HG02642 (cell line): ENCODE measurements around the gene AFF3.
A peak's percentile ranks its signal among the peaks of the same experiment; 100 is the strongest.
"Not testable (repeated sequence)": the region's sequence is repeated elsewhere in the genome, so short reads cannot be mapped to it uniquely, and the experiment has no call there.

Experiments used
- ATAC-seq: cut with Tn5 transposase; IDR thresholded peaks from one replicate; pipeline ENCODE4 v1.9.1; 2021; ENCODE audit warnings: mild to moderate bottlenecking; ENCODE audit not compliant: unreplicated experiment, poor library complexity

Gene AFF3

DNA sequence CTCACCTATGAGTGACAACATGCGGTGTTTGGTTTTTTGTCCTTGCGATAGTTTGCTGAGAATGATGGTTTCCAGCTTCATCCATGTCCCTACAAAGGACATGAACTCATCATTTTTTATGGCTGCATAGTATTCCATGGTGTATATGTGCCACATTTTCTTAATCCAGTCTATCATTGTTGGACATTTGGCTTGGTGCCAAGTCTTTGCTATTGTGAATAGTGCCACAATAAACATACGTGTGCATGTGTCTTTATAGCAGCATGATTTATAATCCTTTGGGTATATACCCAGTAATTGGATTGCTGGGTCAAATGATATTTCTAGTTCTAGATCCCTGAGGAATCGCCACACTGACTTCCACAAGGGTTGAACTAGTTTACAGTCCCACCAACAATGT, 9.4 kb upstream of the AFF3 start:
- not testable (repeated sequence) for ATAC-seq

DNA sequence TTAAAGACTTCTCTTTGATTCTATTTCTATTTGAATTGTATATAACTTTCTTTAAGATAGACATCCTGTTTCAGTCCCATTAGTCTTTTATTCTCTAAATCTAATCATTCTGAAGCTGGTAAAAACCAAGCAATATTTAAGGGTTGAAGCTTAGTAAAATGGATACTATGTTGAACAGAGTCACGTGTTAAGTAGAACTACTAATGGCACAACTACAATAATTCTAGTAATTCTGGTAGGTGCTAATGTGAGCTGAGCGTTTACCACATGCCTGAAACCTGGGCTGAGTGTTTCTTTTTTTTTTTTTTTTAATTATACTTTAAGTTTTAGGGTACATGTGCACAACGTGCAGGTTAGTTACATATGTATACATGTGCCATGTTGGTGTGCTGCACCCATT, 8.9 kb upstream of the AFF3 start:
- no peak for ATAC-seq

DNA sequence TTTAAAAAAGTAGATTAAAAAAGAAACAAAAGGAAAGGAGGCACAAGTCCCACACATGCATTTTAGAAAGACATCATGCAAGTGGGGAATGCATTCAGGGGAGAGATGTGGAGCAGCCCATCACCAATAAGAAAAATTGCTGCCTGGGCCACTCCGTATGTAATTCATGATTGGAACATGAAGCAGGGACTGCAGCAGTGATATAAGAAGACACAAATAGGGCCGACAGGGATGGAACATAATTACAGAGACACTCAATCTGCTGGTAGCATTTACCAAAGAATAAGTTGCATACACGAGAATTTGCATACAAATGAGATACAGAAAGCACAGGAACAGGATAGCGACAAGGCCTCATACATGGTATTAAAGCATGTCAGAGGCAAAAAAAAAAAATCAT, 6.5 kb upstream of the AFF3 start:
- no peak for ATAC-seq

DNA sequence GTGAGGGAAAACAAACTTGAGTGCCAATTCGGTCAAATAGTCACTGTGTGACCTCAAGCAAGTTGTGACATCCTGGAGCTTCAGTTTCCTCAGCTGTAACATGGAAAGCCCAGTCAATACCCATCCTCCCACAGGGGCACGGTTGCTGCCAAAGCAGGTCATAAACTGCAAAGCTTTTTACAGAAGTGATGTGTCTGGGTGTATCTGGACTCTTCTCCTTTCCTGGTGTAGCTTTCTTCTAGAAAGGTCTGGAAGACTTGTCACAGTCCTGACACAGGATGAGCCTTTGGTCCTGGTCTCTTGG, 4.2 kb upstream of the AFF3 start:
- ATAC-seq, result no peak

DNA sequence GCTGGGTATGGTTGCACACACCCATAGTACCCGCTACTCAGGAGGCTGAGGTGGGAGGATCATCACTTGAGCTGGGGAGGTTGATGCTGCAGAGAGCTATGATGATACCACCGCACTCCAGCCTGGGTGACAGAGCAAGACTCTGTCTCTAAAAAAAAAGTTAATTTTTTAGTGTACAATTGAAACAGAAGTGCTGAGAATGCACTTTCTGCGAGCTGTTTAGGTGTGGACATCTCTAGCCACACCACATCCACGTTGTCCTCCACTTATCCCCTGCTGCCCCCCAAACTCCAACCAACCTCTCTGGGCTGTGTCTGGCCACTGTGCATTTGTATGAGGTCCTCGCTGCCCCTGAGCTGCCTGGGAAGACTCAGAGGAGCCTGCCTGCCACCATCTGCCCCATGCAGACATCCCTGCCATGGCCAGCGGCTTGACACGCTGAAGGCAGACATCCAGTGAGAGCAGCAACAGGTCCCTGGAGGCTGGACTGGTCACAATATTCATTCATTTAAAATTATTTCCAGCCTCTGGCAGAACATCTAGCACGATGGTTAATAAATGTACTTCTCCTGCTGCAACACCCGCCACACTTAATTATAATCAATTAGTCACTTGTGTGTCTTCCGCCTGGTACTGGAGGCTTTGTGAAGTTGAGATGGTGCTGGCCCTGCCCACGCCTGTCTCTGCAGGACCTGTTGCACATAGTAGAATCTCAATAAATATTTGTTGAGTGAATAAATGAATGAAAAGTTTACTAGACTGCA, 3.7 kb upstream of the AFF3 start:
- ATAC-seq, result no peak

DNA sequence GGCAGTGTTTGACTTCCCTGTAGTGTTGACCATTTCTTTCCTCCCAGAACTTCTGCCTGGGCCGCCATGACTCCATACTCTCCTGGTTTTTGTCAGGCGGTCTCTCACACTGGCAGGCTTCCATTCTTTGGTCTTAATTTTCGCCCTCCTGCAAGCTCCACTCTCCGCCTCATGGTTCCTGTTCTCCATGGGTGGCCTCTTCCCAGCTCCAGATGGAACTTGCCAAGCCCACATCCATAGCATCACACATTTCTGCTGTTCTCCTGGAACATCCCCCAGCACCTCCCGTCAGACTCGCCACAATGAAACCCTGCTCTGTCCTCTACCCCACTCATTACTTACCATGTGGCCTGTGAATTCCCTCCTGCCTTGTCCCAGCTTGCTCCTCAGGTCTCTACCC, 896 bp upstream of the AFF3 start:
- no peak for ATAC-seq

DNA sequence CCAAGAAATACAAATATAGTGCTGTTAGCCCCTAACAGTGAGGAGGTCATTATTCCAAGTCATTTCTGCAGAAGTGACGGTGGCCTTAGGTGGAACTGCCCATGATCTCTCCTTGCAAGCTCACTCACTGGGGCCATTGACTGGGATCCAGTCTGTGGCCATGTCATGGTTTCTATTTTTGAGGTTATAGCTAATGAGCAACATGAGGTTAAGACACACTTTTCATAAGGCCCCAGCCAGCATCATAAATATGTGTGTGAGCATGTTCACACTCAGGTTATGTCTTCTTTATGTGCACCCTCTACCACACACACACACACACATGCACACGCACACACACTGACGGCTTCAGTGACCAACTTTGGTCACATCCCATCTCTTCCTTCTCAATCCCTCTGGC, 484 bp downstream of the AFF3 start:
- ATAC-seq, result no peak

DNA sequence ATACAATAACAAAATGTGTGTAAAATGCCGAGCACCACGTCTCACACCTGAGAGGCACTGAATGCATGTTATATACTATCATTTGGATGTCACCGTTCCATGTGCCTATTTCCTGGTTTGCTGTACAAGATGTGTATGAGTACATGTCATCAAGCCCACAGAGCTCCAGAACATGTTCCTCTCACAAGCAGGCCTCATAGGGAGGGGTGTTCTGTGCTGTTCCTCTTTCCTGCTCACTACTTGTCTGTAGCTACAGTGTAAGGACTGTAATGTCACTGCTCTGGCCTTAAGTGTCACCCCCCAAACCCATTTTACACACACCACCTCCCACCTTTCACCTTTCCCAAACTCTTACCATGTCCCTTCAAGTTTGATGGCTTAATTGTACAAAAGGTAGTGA, 1.8 kb downstream of the AFF3 start:
- no peak for ATAC-seq

DNA sequence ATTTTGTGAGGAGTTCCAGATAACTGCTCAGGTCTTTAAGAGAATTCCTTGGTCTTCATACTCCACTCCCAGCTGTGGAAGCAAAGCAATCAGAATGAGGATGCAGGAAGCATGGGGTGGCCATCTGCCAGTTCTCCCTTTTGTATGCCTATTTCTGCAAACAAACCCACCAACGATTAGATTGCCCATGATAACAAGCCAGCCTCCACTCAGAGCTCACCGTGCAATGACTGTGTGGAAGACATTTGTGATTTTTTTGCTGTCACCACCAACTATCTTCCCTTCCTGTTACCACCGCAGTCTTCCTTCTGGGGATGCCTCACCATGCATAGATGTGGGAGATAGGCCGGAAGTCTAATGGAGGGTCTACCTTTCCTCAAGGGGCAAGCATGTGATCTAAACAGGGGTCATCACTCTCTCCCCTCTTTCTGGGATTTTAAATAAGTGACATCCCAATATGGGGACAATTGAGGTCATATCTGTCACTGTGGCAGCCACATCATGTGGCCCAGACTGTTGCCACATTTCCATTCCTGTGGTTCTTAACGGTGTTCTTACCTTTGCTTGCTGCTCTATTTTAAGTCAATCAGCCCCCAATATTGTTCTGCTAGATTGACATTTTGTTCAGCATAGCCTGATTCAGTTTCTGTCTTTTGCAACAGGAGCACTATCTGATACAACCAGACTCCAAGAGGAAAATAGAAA, 4.4 kb downstream of the AFF3 start:
- ATAC-seq, result no peak

DNA sequence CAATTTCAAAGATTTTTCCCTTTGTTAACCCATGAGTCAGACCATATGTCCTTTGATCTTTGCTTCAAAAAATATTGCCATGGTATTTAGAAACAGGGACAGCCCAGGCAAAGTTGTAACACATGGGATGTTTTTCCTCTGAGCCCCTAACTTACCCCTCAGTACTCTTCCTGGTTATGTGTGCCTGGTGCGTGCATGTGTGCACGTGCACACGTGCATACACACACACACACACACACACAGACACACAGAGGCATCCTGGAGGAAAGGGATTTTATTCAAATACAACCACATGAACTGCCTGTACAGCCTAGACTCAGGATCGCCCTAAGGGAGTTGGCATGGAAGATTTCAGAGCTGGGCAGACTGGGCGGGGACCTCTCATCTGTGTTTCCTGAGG, 5.1 kb downstream of the AFF3 start:
- no peak for ATAC-seq

DNA sequence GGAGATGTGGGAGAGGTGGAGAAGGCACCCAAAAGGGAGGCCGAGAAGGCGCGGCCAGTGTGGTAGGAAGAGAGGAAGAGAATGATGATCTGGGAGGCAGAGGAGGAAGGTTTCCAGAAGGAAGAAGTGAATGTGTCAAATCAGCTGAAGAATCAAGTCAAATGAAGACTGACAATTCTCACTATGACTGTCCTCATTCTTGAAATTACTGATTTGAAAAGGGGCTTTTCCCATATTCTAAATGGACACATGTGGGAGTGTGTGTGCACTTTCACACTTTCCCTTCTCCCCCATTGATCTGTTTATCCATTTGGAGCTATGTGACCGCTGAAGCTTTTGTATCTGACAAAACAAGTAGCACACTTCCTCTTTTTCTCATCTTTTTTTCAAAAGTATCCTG, 6.1 kb downstream of the AFF3 start:
- ATAC-seq, result no peak

DNA sequence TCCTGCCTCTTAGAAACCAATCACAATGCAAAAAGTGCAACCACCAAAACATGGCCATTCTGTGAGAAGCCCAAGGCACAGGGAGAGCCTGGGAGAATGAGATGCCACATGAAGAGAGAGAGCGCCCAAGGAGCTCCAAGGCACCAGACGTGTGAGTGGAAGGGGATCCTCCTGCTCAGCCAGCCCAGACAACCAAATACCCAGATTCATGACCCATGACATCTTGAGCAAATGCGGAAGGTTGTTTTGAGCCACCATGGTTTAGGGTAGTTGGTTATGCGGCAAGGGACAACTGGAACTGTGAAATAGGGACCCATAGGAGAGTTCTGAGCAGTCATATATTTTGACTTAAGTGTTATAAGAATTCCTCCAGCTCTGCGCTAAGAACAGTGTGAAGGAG, 7.0 kb downstream of the AFF3 start:
- no peak for ATAC-seq

DNA sequence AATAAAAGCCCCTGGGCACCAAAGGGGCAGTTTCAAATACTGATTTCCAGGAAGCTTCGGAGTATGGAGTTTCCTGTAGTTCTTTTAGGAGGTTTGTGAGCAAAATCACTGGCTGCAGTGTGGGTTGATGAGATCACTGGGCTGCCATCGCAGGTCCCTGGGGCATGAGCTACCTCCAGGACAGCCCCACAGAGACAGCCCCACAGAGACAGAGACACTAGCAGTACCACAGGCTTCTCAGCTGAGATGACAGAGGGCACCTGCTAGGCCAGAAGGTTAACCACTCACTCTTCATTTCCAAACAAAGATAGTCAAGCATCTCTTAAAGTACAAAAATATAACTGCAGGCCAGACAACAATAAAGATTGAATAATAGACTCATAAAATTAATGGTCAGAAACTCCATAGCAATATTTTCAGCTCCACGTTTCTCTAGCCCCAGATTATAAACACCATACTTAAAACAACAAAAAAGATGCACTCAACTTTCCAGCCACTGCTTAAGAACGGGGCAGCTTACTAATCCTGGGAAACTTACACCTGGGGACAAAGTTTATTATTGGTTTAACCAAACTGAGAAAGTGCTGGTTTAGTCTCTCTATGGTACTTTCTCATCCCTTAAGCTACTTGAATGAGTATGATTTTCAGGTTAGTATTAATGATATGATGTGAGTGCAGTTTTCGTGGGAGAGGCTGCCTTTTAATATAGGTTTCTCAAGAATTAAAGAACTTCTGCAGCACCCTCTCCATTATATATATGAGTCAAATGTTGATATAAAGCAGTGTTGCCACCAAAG, 11.6 kb downstream of the AFF3 start:
- no peak for ATAC-seq

DNA sequence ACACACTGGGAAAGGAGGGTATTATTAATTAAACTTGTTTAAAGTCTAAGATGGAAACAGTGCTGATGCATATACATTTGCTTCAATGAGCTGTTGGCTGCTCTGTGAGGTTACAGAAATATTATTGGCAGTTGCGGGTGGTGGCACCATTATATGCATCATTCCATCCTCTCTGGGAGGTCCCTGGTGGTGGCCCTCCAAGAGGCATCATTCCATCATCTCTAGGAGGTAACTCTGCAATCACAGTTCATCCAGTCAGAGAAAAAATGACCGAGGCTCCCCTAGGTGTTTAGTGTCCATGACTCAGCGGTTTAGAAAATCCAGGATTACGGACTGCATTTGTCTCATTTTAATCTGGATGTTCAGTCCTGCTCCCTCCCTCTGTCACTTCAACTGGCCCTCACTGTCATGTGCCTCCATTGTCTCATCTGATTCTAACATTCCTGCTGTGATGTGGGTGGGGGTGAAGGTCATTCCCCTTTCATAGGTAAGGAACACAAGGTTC, 15.4 kb downstream of the AFF3 start:
- no peak for ATAC-seq

DNA sequence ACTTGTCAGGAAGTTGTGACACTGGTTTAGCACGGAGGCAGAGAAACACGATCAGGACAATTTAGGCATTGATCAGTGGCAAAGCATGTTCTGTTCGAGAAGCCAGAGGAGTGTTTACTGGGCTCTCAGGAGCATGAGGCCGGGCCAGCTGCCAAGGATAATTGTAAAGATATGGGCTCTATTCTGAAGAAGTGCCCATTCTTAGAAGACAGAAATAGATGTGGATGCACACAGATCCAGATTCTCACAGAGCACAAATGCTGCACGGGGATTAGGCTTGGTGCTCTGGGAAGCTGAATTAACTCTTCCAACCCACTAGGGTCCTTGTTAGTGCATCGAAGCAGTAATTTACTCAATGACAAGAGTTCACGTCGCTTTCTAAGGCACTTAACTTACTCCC, 16.2 kb downstream of the AFF3 start:
- no peak for ATAC-seq

DNA sequence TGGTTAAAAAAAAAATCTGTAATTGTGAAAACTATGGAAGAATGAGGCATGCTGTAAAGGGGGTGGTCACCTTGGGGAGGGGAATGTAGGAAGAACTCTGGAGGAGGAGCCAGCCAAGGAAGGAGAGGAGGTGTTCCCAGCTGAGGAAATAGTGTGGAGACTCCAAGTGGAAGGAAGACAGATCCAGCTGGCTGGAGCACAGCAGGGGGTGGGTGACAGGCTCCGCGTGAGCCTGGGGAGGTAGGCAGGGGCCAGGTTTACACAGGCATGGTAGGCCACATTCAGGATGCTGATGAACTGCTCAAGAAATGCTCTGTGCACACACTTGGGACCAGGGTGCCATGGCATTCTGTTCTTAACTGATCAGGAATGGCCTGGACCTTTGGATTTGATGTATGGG, 16.8 kb downstream of the AFF3 start:
- ATAC-seq, result no peak

DNA sequence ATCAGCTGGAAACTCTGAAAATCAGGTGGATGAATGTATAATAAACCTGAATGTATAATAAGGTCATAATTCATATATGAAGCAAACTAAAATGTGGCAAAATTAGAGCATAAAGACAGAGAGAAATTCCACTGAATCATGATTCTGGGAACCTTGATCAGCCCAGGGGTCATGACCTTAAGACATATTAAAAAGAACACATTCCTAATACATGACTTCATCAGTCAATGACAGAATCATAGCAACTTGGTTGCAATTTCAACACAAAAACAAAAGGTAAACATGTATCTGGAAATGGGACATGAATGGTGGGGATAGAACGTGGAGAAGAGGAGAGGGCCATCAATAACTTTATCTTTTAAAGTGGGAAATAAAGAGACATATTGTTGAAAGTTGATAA, 17.6 kb downstream of the AFF3 start:
- no peak for ATAC-seq

DNA sequence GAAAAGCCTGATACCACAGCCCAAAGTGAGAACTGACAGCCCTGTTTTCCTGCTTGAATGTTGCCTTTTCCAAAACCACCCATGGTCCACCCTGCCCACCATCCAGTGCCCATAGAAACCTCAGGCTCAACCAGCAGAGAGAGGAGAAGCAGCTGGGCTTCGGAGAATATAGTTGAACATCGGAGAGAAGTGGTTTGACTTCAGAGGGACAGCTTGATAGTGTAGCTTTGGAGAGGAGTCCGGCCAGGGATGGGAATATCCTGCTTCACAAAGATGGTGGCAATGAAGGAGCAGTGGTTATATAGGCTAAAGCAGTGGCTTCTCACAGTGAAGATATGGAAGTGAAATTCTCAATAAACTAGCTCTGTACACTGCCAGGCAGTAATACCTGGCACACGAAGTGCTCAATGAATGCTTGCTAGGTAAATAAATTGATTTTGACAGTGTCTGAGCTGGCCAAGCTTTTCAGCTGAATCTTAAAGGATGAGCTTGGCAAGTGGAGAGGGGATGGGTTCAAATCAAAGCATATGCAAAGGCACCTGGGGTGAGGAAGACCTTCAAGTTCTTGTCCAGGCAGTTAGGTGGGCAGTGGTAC, 21.2 kb downstream of the AFF3 start:
- ATAC-seq, result no peak

DNA sequence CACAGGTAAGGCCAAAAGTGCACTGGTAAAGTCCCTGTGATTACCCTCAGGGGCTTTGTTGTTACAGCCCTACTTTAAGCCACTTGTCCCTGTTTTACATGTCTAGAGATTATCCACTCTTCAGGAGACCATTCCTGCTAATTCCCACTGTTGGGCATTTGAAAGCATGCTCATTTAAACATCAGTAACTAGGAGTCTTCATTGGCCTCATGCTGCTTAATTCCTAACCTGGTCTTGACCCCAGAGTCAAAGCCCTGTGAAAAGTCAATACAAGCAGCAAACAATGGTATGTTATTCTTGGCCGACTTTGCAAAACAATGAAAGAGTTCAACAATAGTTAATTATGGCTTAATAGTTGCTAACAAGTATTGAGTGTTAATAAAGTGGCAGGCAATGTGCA, 23.2 kb downstream of the AFF3 start:
- no peak for ATAC-seq

DNA sequence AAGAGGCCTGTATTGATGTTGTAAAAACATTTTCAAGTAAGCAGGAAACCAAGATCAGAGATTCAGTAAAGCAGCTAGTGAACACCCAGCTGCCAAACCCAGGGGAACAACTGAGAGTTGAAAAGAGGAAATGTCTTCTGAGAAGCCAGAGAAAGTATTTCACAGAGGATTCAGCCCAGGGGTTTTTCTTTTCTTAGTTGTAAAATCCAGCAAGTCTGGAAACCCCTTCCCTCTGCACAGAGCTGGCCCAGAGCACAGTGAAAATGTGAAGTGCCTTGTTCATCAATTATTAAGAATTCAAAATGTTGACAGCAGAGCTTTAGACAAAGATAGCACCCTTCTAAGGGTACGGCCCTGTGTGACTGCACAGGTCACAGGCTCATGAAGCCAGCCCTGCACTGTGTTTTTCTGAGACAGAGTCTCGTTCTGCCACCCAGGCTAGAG, 28.4 kb downstream of the AFF3 start:
- ATAC-seq, result peak; percentile 79

DNA sequence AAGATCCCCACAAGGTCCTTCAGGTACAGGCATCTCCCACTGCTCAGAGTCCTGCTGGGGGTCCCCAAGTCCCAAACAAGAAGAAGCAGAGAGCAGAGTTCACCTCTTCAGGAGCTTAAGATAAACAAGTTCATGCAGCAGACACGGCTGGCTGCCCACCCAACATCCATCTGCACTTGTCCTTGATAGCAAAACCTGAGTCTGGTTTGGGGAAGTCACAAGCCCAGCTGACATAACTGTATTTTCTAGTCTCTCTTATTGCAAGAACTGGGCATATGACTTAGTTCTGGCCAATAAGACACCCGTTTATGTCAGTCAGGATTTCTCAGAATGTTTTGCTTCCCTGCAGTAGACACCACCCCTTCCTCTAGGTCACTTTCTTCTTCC, 31.8 kb downstream of the AFF3 start:
- no peak for ATAC-seq
